GM12872 (cell line): ENCODE results near the gene HYAL1.

Experiments
- CTCF ChIP-seq: IDR thresholded peaks from 3 replicates; pipeline ENCODE4 v1.5.1; 2011; ENCODE audit warnings: low read depth, mild to moderate bottlenecking, low read length, moderate library complexity; ENCODE audit not compliant: insufficient read depth

The HYAL1 gene

GRCh38 chr3:50269977-50270413, 33.4 kb downstream of the HYAL1 start:
- no peak for TF ChIP-seq CTCF

- no peak for TF ChIP-seq CTCF
These were observed 33.9 kb downstream of the HYAL1 start for GRCh38 chr3:50269460-50269859.

- no peak for TF ChIP-seq CTCF
These were observed 34.5 kb downstream of the HYAL1 start, which contains the start of gene SEMA3B for GRCh38 chr3:50268703-50269451. Gene SEMA3B (plus strand): TSS chr3:50269147. CDS start chr3:50269241, 94 bp downstream.

- TF ChIP-seq CTCF, result no peak
These were observed 35.1 kb downstream of the HYAL1 start for GRCh38 chr3:50268276-50268675.

- no peak for TF ChIP-seq CTCF
These were observed 36.0 kb downstream of the HYAL1 start for GRCh38 chr3:50267280-50267913.

- TF ChIP-seq CTCF, result no peak
These were observed 36.5 kb downstream of the HYAL1 start for GRCh38 chr3:50266836-50267235.

- no peak for TF ChIP-seq CTCF
These were observed 37.4 kb downstream of the HYAL1 start for GRCh38 chr3:50266017-50266416.
